DMS79 (cell line): ENCODE data around the gene PRAC2.

Source experiments
- DNase-seq: peaks from one replicate; lab custom pipeline; 2025; lab: John Stamatoyannopoulos, UW

PRAC2 gene

GRCh38 chr17:48734333-48735061 is 11.5 kb downstream of the PRAC2 start:
- DNase-seq, result no peak

GRCh38 chr17:48735062-48735351 is 12.0 kb downstream of the PRAC2 start:
- no peak for DNase-seq

- DNase-seq, result no peak
These were observed 14.5 kb downstream of the PRAC2 start for GRCh38 chr17:48737330-48738043.

GRCh38 chr17:48738424-48738802 is 15.4 kb downstream of the PRAC2 start:
- no peak for DNase-seq

GRCh38 chr17:48738803-48739526 is 16.0 kb downstream of the PRAC2 start:
- DNase-seq, result no peak

- no peak for DNase-seq
These were observed 17.6 kb downstream of the PRAC2 start for GRCh38 chr17:48740537-48740936.

- DNase-seq, result no peak
These were observed 22.6 kb downstream of the PRAC2 start for GRCh38 chr17:48745381-48746275.

GRCh38 chr17:48746916-48747444 is 24.0 kb downstream of the PRAC2 start:
- no peak for DNase-seq

GRCh38 chr17:48747445-48748363 is 24.7 kb downstream of the PRAC2 start:
- no peak for DNase-seq

GRCh38 chr17:48748718-48749566 is 26.0 kb downstream of the PRAC2 start:
- DNase-seq, result no peak

- DNase-seq, result no peak
These were observed 26.9 kb downstream of the PRAC2 start for GRCh38 chr17:48749621-48750553.

- DNase-seq, result no peak
These were observed 28.2 kb downstream of the PRAC2 start for GRCh38 chr17:48751172-48751571.

- DNase-seq, result no peak
These were observed 28.9 kb downstream of the PRAC2 start for GRCh38 chr17:48751733-48752398.

GRCh38 chr17:48752399-48753288 is 29.7 kb downstream of the PRAC2 start:
- no peak for DNase-seq

- DNase-seq, result no peak
These were observed 31.0 kb downstream of the PRAC2 start for GRCh38 chr17:48753794-48754499.

GRCh38 chr17:48754500-48755261 is 31.7 kb downstream of the PRAC2 start:
- DNase-seq, result no peak
